IMR-90 (cell line): ENCODE results near the gene DPH6.

Experiments
- CEBPB ChIP-seq: IDR thresholded peaks from 2 replicates; pipeline ENCODE4 v1.6.1; 2012; ENCODE audit warnings: low read depth, low read length, improper control_type of control experiment
- CTCF ChIP-seq: conservative IDR thresholded peaks from 2 replicates; pipeline ENCODE4 v1.5.1; 2012; ENCODE audit warnings: mild to moderate bottlenecking, low read depth, low read length, improper control_type of control experiment
- MAFK ChIP-seq: IDR thresholded peaks from 2 replicates; pipeline ENCODE4 v1.6.1; 2012; ENCODE audit warnings: low read depth, low read length, improper control_type of control experiment
- MAZ ChIP-seq: IDR thresholded peaks from 2 replicates; pipeline ENCODE4 v1.6.1; 2012; ENCODE audit warnings: low read depth, mild to moderate bottlenecking, low read length, improper control_type of control experiment, moderate library complexity, borderline replicate concordance
- MXI1 ChIP-seq: IDR thresholded peaks from 2 replicates; pipeline ENCODE4 v1.6.1; 2012; ENCODE audit warnings: low read depth, mild to moderate bottlenecking, low read length, moderate library complexity, borderline replicate concordance
- POLR2A ChIP-seq: IDR thresholded peaks from 2 replicates; pipeline ENCODE4 v1.6.1; 2012; ENCODE audit warnings: mild to moderate bottlenecking, low read depth, low read length
- RAD21 ChIP-seq: IDR thresholded peaks from 2 replicates; pipeline ENCODE4 v1.6.1; 2012; ENCODE audit warnings: low read length, improper control_type of control experiment
- RFX5 ChIP-seq: IDR thresholded peaks from 2 replicates; pipeline ENCODE4 v1.8.0; 2012; ENCODE audit warnings: low read depth, mild to moderate bottlenecking, low read length, moderate library complexity
- USF2 ChIP-seq: fragments of 150-350 bp; IDR thresholded peaks from 2 replicates; pipeline ENCODE4 v1.6.1; 2017; ENCODE audit warnings: mild to moderate bottlenecking, antibody characterized with exemption, low read length, low read depth

GRCh38 chr15:35427496-35427895 is 118.5 kb downstream of the DPH6 start:
- TF ChIP-seq CTCF: no peak
- no peak for TF ChIP-seq CEBPB
- no peak for TF ChIP-seq RFX5
- no peak for TF ChIP-seq MAFK
- TF ChIP-seq POLR2A: no peak
- TF ChIP-seq MXI1: no peak
- TF ChIP-seq MAZ: no peak
- TF ChIP-seq RAD21: no peak
- no peak for TF ChIP-seq USF2
